K562 (cell line): ENCODE data around the gene ROBO2. TPM values are rescaled to one million over a fixed set of nuclear protein-coding genes. Genes with fewer than 3 reads are reported as not detected.

ENCODE experiments used
- ATAC-seq: fragments of 200-7000 bp; cut with Tn5 transposase; 3 replicates; pipeline ENCODE4 v1.9.1; 2020; ENCODE audit warnings: moderate library complexity
- BruUV-seq: library from RNA; stranded (reverse); fragments of 400-500 nt; replicated peaks from 2 replicates; lab custom pipeline; 2021; lab: Mats Ljungman, UMichigan
- CTCF ChIA-PET: fragments of 300-600 bp; formaldehyde crosslinking; extraction: SDS; loops from one replicate; lab custom pipeline; 2021; ENCODE audit warnings: low intra/inter-chr PET ratio; lab: Yijun Ruan, JAX
- POLR2A ChIA-PET: fragments of 300-600, 350-650 bp; sonication (Branson Sonifier 250); formaldehyde crosslinking; extraction: SDS; loops from one replicate; lab custom pipeline; 2021; ENCODE audit warnings: antibody characterized with exemption, inconsistent platforms; lab: Yijun Ruan, JAX
- DNase-seq, 4 experiments: peaks; one replicate each; pipeline versions ENCODE4 v3.0.0 to v3.0.0-alpha.2; 2011 to 2018; ENCODE audit warnings: low spot score in 3 of 4, mixed read lengths in 3 of 4; ENCODE audit errors: extremely low read depth in 1 of 4
- FAIRE-seq: peaks from 2 replicates; lab custom pipeline; 2011; peaks lifted over from hg19 to GRCh38; lab: Jason Lieb, UNC
- H2AFZ ChIP-seq: 2 replicates; pipeline ENCODE4 v1.6.0; 2011; ENCODE audit warnings: low read depth, low read length, control low read depth, inconsistent platforms
- H3K27ac ChIP-seq: fragments of 200-600 bp; 3 replicates; pipeline ENCODE4 v1.8.0; 2011; ENCODE audit warnings: low read depth, mild to moderate bottlenecking, control low read depth, inconsistent platforms, low read length, moderate library complexity, mixed read lengths; ENCODE audit errors: extremely low read depth
- H3K27me3 ChIP-seq, 2 experiments: fragments of 300-600 bp in 1 of 2; 2 replicates in 1 of 2; 3 replicates in 1 of 2; pipeline versions ENCODE4 v1.6.0 to v1.8.0; 2011; ENCODE audit warnings: inconsistent platforms in 2 of 2, low read length in 2 of 2, mild to moderate bottlenecking in 1 of 2, mixed read lengths in 1 of 2, moderate library complexity in 1 of 2; ENCODE audit not compliant: control insufficient read depth in 2 of 2, insufficient read depth in 2 of 2
- H3K36me3 ChIP-seq: fragments of 300-600 bp; 3 replicates; pipeline ENCODE4 v1.8.0; 2011; ENCODE audit warnings: mild to moderate bottlenecking, low read length, inconsistent platforms; ENCODE audit not compliant: control insufficient read depth, insufficient read depth
- H3K4me1 ChIP-seq, 2 experiments: fragments of 200-600 bp in 1 of 2; replicated peaks in 1 of 2; 2 replicates in 1 of 2; 3 replicates in 1 of 2; pipeline versions ENCODE4 v1.5.1 to v1.8.0; 2011; ENCODE audit warnings: inconsistent platforms in 2 of 2, low read length in 2 of 2, mild to moderate bottlenecking in 1 of 2, mixed read lengths in 1 of 2, moderate library complexity in 1 of 2; ENCODE audit not compliant: control insufficient read depth in 2 of 2, insufficient read depth in 2 of 2
- H3K4me2 ChIP-seq: 2 replicates; pipeline ENCODE4 v1.6.1; 2011; ENCODE audit warnings: low read length, control low read depth, inconsistent platforms, mixed read lengths; ENCODE audit not compliant: insufficient read depth
- H3K4me3 ChIP-seq: fragments of 200-600 bp; sonication (generic), shearing (Covaris generic); 2 replicates; pipeline ENCODE4 v1.5.1; 2016; ENCODE audit warnings: control low read depth, inconsistent platforms
- H3K79me2 ChIP-seq: fragments of 200-600 bp; 3 replicates; pipeline ENCODE4 v1.8.0; 2011; ENCODE audit warnings: low read length, inconsistent platforms; ENCODE audit not compliant: control insufficient read depth, insufficient read depth
- H3K9ac ChIP-seq, 2 experiments: 2 replicates each; pipeline versions ENCODE4 v1.6.0 to v1.6.1; 2011; ENCODE audit warnings: low read depth in 2 of 2, low read length in 2 of 2, control low read depth in 1 of 2, inconsistent platforms in 1 of 2, mild to moderate bottlenecking in 1 of 2, mixed read lengths in 1 of 2; ENCODE audit not compliant: insufficient read depth in 1 of 2
- H3K9me1 ChIP-seq: one replicate; pipeline ENCODE4 v1.6.0; 2011; ENCODE audit warnings: inconsistent platforms, mild to moderate bottlenecking, low read length, moderate library complexity; ENCODE audit not compliant: control insufficient read depth, insufficient read depth
- H3K9me3 ChIP-seq: replicated peaks from 2 replicates; pipeline ENCODE4 v1.5.1; 2011; ENCODE audit warnings: low read depth, low read length, inconsistent platforms; ENCODE audit not compliant: control insufficient read depth, insufficient read depth
- H4K20me1 ChIP-seq: replicated peaks from 2 replicates; pipeline ENCODE4 v1.6.1; 2011; ENCODE audit warnings: low read length, inconsistent platforms, mixed read lengths; ENCODE audit not compliant: control insufficient read depth, insufficient read depth
- TAL1 ChIP-seq: fragments of 450-650 bp; IDR thresholded peaks from 2 replicates; pipeline ENCODE4 v1.6.1; 2016; ENCODE audit warnings: mild to moderate bottlenecking
- ZNF140 ChIP-seq: fragments of 250-450 bp; sonication (Bioruptor Pico); IDR thresholded peaks from 2 replicates; pipeline ENCODE4 v1.8.0; 2021; ENCODE audit warnings: moderate library complexity, mild to moderate bottlenecking, inconsistent platforms
- ZNF444 ChIP-seq: fragments of 250-450 bp; sonication (Bioruptor Pico); IDR thresholded peaks from 2 replicates; pipeline ENCODE4 v1.4.0; 2020; ENCODE audit warnings: mild to moderate bottlenecking, moderate library complexity
- WGBS: fragments of 100-300 bp; shearing (Covaris generic); methylation state at CpG from one replicate; pipeline ENCODE4 v1.1.6; 2016; ENCODE audit warnings: low coverage, mixed read lengths; ENCODE audit not compliant: insufficient coverage; ENCODE audit errors: missing lambda C conversion rate; 5-methylcytosine and 5-hydroxymethylcytosine counted together
- in situ Hi-C: fragments of 300-500 bp; cut with MboI; formaldehyde crosslinking; loops from 4 replicates; pipeline ENCODE4 v1.15.0; 2018; ENCODE audit warnings: inconsistent platforms, mixed read lengths
- intact Hi-C: fragments of 100-400 bp; cut with micrococcal nuclease; formaldehyde crosslinking; loops from 2 replicates; pipeline ENCODE4 v1.14.2; 2022
- polyA plus RNA-seq, 8 experiments: library from polyadenylated mRNA; depleted of rRNA in 4 of 8; stranded (reverse) in 5 of 8; unstranded in 3 of 8; fragments of >200 nt; fragmentation: Nextera tagmentation in 2 of 8; fragmentation: Illumina TruSeq in 1 of 8; extraction: Ambion mirVana in 2 of 8; extraction: Trizol in 1 of 8; gene quantifications; 2 replicates each; pipeline versions ENCODE4 v1.2.1 to v1.2.3, GENCODE V29; 2011 to 2014; ENCODE audit warnings: inconsistent platforms in 1 of 8, missing spikeins in 1 of 8
- total RNA-seq, 7 experiments: library from RNA; depleted of rRNA in 6 of 7; stranded (reverse); fragments of >200 nt in 6 of 7; fragmentation: Illumina TruSeq in 2 of 7; extraction: Trizol in 2 of 7; gene quantifications; 2 replicates each; pipeline versions ENCODE4 v1.2.1 to v1.2.3, GENCODE V29; 2011 to 2021; ENCODE audit warnings: low replicate concordance in 1 of 7
- TF ChIP-seq, protein P1 (sequence below), 2 experiments: fragments of 450-650 bp; IDR thresholded peaks; 2 replicates each; pipeline ENCODE4 v1.6.1; 2018; ENCODE audit warnings: mild to moderate bottlenecking in 2 of 2, low read depth in 1 of 2; ENCODE audit not compliant: partially characterized antibody in 2 of 2
- TF ChIP-seq, protein P2 (sequence below), 2 experiments: fragments of 450-650 bp; IDR thresholded peaks; 2 replicates each; pipeline ENCODE4 v1.6.1; 2016
- TF ChIP-seq, protein P3 (sequence below): fragments of 450-650 bp; IDR thresholded peaks from 2 replicates; pipeline ENCODE4 v1.6.1; 2014; ENCODE audit warnings: low read depth, mild to moderate bottlenecking, moderate library complexity, borderline replicate concordance
- TF ChIP-seq, protein P4 (sequence below), 3 experiments: IDR thresholded peaks in 2 of 3; conservative IDR thresholded peaks in 1 of 3; 2 replicates each; pipeline ENCODE4 v1.5.1; 2011 to 2012; ENCODE audit warnings: low read length in 3 of 3, mild to moderate bottlenecking in 3 of 3, control low read depth in 2 of 3, improper control_type of control experiment in 1 of 3, inconsistent platforms in 1 of 3, low read depth in 1 of 3, mixed read lengths in 1 of 3, moderate library complexity in 1 of 3; ENCODE audit not compliant: insufficient read depth in 2 of 3
- TF ChIP-seq, protein P5 (sequence below): sonication (generic); formaldehyde crosslinking; IDR thresholded peaks from 2 replicates; pipeline ENCODE4 v1.5.0; 2020; ENCODE audit warnings: missing genetic modification reagents

The ROBO2 gene
- total and polyA plus RNA-seq, 9 of the 15 experiments (the other 6 are each of a cell fraction or from before 2014, with no cell fraction given): 0.84 to 3.0 (median 1.7) TPM

DNA sequence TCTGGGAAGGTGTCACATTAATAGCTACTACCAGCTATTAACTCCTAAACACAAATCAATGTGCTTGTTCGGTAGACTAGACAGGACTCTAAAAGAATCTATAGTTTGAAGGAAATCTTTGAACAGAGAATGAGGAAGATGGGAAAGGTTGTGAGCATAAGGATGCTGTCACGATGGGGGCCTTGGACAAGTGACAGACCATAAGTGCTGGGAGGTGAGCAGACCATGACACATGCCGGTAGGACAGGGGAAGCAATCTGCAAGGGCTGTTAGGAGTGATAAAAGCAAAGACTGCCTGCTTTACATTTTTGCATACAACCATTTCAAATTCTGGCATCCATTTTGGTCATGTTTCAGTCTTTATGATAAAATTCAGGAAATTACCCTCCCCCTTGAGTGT is 645.8 kb downstream of the ROBO2 start:
- Histone ChIP-seq H3K4me2 (no peak overlapping the region), H4K20me1 (no peaks in the 10 kb centered on the region), H3K9me3 (no peaks in the 10 kb centered on the region), H3K27ac (no peak overlapping the region), H3K27me3 (no peaks in the 10 kb centered on the region), H3K36me3 (no peaks in the 10 kb centered on the region), H3K9me1 (no peaks in the 10 kb centered on the region), H3K9ac (no peak overlapping the region), H3K4me3 (no peak overlapping the region), H2AFZ (no peak overlapping the region), H3K79me2 (no peaks in the 10 kb centered on the region), H3K4me1 (no peaks in the 10 kb centered on the region)
- no peak for ATAC-seq
- intact Hi-C loops: no loop called here
- no peak for DNase-seq
- ChIA-PET POLR2A (no interaction called here), CTCF (no interaction called here)
- WGBS: 0% methylated on average over 3 of the region's 3 CpGs
- in situ Hi-C loops: no loop called here
- no peak for FAIRE-seq
- TF ChIP-seq, protein P1, sequence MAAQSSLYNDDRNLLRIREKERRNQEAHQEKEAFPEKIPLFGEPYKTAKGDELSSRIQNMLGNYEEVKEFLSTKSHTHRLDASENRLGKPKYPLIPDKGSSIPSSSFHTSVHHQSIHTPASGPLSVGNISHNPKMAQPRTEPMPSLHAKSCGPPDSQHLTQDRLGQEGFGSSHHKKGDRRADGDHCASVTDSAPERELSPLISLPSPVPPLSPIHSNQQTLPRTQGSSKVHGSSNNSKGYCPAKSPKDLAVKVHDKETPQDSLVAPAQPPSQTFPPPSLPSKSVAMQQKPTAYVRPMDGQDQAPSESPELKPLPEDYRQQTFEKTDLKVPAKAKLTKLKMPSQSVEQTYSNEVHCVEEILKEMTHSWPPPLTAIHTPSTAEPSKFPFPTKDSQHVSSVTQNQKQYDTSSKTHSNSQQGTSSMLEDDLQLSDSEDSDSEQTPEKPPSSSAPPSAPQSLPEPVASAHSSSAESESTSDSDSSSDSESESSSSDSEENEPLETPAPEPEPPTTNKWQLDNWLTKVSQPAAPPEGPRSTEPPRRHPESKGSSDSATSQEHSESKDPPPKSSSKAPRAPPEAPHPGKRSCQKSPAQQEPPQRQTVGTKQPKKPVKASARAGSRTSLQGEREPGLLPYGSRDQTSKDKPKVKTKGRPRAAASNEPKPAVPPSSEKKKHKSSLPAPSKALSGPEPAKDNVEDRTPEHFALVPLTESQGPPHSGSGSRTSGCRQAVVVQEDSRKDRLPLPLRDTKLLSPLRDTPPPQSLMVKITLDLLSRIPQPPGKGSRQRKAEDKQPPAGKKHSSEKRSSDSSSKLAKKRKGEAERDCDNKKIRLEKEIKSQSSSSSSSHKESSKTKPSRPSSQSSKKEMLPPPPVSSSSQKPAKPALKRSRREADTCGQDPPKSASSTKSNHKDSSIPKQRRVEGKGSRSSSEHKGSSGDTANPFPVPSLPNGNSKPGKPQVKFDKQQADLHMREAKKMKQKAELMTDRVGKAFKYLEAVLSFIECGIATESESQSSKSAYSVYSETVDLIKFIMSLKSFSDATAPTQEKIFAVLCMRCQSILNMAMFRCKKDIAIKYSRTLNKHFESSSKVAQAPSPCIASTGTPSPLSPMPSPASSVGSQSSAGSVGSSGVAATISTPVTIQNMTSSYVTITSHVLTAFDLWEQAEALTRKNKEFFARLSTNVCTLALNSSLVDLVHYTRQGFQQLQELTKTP (IDR thresholded peaks at IDR 0.05; ENCODE audit: low read depth in 1 of 2, partially characterized antibody in 2 of 2): no peak
- TF ChIP-seq TAL1 (no peak), ZNF140 (CRISPR knock-in tag) (no peak), ZNF444 (CRISPR knock-in tag) (no peak)
- TF ChIP-seq, protein P2, sequence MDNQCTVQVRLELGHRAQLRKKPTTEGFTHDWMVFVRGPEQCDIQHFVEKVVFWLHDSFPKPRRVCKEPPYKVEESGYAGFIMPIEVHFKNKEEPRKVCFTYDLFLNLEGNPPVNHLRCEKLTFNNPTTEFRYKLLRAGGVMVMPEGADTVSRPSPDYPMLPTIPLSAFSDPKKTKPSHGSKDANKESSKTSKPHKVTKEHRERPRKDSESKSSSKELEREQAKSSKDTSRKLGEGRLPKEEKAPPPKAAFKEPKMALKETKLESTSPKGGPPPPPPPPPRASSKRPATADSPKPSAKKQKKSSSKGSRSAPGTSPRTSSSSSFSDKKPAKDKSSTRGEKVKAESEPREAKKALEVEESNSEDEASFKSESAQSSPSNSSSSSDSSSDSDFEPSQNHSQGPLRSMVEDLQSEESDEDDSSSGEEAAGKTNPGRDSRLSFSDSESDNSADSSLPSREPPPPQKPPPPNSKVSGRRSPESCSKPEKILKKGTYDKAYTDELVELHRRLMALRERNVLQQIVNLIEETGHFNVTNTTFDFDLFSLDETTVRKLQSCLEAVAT (IDR thresholded peaks at IDR 0.05): no peak
- TF ChIP-seq, protein P3, sequence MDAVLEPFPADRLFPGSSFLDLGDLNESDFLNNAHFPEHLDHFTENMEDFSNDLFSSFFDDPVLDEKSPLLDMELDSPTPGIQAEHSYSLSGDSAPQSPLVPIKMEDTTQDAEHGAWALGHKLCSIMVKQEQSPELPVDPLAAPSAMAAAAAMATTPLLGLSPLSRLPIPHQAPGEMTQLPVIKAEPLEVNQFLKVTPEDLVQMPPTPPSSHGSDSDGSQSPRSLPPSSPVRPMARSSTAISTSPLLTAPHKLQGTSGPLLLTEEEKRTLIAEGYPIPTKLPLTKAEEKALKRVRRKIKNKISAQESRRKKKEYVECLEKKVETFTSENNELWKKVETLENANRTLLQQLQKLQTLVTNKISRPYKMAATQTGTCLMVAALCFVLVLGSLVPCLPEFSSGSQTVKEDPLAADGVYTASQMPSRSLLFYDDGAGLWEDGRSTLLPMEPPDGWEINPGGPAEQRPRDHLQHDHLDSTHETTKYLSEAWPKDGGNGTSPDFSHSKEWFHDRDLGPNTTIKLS: no peak
- TF ChIP-seq, protein P4, sequence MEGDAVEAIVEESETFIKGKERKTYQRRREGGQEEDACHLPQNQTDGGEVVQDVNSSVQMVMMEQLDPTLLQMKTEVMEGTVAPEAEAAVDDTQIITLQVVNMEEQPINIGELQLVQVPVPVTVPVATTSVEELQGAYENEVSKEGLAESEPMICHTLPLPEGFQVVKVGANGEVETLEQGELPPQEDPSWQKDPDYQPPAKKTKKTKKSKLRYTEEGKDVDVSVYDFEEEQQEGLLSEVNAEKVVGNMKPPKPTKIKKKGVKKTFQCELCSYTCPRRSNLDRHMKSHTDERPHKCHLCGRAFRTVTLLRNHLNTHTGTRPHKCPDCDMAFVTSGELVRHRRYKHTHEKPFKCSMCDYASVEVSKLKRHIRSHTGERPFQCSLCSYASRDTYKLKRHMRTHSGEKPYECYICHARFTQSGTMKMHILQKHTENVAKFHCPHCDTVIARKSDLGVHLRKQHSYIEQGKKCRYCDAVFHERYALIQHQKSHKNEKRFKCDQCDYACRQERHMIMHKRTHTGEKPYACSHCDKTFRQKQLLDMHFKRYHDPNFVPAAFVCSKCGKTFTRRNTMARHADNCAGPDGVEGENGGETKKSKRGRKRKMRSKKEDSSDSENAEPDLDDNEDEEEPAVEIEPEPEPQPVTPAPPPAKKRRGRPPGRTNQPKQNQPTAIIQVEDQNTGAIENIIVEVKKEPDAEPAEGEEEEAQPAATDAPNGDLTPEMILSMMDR (IDR thresholded peaks at IDR 0.05 in 2 of 3, conservative IDR thresholded peaks at IDR 0.05 in 1 of 3; ENCODE audit: insufficient read depth in 2 of 3, low read depth in 1 of 3, low read length in 3 of 3): no peak
- TF ChIP-seq, protein P5, sequence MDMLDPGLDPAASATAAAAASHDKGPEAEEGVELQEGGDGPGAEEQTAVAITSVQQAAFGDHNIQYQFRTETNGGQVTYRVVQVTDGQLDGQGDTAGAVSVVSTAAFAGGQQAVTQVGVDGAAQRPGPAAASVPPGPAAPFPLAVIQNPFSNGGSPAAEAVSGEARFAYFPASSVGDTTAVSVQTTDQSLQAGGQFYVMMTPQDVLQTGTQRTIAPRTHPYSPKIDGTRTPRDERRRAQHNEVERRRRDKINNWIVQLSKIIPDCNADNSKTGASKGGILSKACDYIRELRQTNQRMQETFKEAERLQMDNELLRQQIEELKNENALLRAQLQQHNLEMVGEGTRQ: no peak
- no TSS peak for BruUV-seq
